Kidney epithelial cell (primary cell): ENCODE measurements around the gene EPB41L4B. TPM values are rescaled to one million over a fixed set of nuclear protein-coding genes. Genes with fewer than 3 reads are reported as not detected.
"Not testable (repeated sequence)": the region's sequence is repeated elsewhere in the genome, so short reads cannot be mapped to it uniquely, and the experiment has no call there.

Source experiments
- DNase-seq: peaks from one replicate; pipeline ENCODE4 v3.0.0-alpha.2; 2010; ENCODE audit warnings: low read depth
- H3K27me3 ChIP-seq: 2 replicates; pipeline ENCODE4 v1.6.0; 2011; ENCODE audit warnings: low read length; ENCODE audit not compliant: control insufficient read depth, insufficient read depth
- H3K36me3 ChIP-seq: 2 replicates; pipeline ENCODE4 v1.5.1; 2011; ENCODE audit warnings: low read length; ENCODE audit not compliant: control insufficient read depth, insufficient read depth
- H3K4me3 ChIP-seq: 2 replicates; pipeline ENCODE4 v1.5.1; 2011; ENCODE audit warnings: low read depth, mild to moderate bottlenecking, control low read depth, low read length
- CTCF ChIP-seq: IDR thresholded peaks from 2 replicates; pipeline ENCODE4 v1.5.1; 2011; ENCODE audit warnings: mild to moderate bottlenecking, moderate library complexity, low read length, control low read depth, inconsistent platforms; ENCODE audit not compliant: insufficient read depth, poor library complexity, severe bottlenecking
- total RNA-seq: library from RNA; depleted of rRNA; stranded (reverse); fragments of >200 nt; gene quantifications from 2 replicates; pipeline ENCODE4 v1.2.3, GENCODE V29; 2015

EPB41L4B gene
- total RNA-seq, 1 donor from 2014 or later = 11.0 TPM

- DNase-seq = no peak
These were observed 95.2 kb downstream of the EPB41L4B start for GRCh38 chr9:109225629-109226028.

GRCh38 chr9:109224751-109225150, 96.1 kb downstream of the EPB41L4B start:
- Histone ChIP-seq H3K27me3 (peaks cover 6% of the 10 kb centered on the region), H3K36me3 (no peaks in the 10 kb centered on the region), H3K4me3 (no peak overlapping the region)
- no peak for DNase-seq
- TF ChIP-seq CTCF = no peak

More at GRCh38 chr9:109225629-109226028, 95.2 kb downstream of the EPB41L4B start:
- Histone ChIP-seq H3K36me3 (no peaks in the 10 kb centered on the region), H3K4me3 (no peak overlapping the region), H3K27me3 (peaks cover 1% of the 10 kb centered on the region)
- no peak for TF ChIP-seq CTCF

- H3K4me3 ChIP-seq, DNase-seq, H3K36me3 ChIP-seq: not testable (repeated sequence)
- H3K27me3 ChIP-seq = peaks cover 12% of the 10 kb centered on the region
These were observed 102.6 kb downstream of the EPB41L4B start for GRCh38 chr9:109218242-109218641.

GRCh38 chr9:109214414-109214813, 106.4 kb downstream of the EPB41L4B start:
- DNase-seq = no peak
- Histone ChIP-seq H3K27me3 (peaks cover 6% of the 10 kb centered on the region), H3K4me3 (no peak overlapping the region), H3K36me3 (no peaks in the 10 kb centered on the region)
- no peak for TF ChIP-seq CTCF

GRCh38 chr9:109213285-109214121, 107.4 kb downstream of the EPB41L4B start:
- no peak for TF ChIP-seq CTCF
- H3K27me3 ChIP-seq = peaks cover 6% of the 10 kb centered on the region

GRCh38 chr9:109212768-109213167, 108.1 kb downstream of the EPB41L4B start:
- TF ChIP-seq CTCF = no peak
- DNase-seq = no peak
- no peak overlapping the region for H3K4me3 ChIP-seq
- H3K27me3 ChIP-seq = peaks cover 6% of the 10 kb centered on the region
- no peaks in the 10 kb centered on the region for H3K36me3 ChIP-seq

More at GRCh38 chr9:109213285-109214121, 107.4 kb downstream of the EPB41L4B start:
- no peak for DNase-seq
- no peak overlapping the region for H3K4me3 ChIP-seq
- no peaks in the 10 kb centered on the region for H3K36me3 ChIP-seq
